Testis (tissue), 2 donors: ENCODE results near the gene PKHD1.

ENCODE experiments used
- POLR2A ChIP-seq: fragments of 450-650 bp; IDR thresholded peaks from one replicate; pipeline ENCODE4 v1.6.1; 2017; ENCODE audit warnings: antibody characterized with exemption, mild to moderate bottlenecking, moderate library complexity
- TF ChIP-seq, protein P1 (sequence below), 3 experiments: fragments of 450-650 bp in 2 of 3; fragments of 200-600 bp in 1 of 3; sonication (generic) in 1 of 3; IDR thresholded peaks; one replicate each; pipeline ENCODE4 v1.5.1; 2016 to 2019; ENCODE audit warnings: antibody characterized with exemption in 3 of 3, mild to moderate bottlenecking in 2 of 3, moderate library complexity in 1 of 3

DNA sequence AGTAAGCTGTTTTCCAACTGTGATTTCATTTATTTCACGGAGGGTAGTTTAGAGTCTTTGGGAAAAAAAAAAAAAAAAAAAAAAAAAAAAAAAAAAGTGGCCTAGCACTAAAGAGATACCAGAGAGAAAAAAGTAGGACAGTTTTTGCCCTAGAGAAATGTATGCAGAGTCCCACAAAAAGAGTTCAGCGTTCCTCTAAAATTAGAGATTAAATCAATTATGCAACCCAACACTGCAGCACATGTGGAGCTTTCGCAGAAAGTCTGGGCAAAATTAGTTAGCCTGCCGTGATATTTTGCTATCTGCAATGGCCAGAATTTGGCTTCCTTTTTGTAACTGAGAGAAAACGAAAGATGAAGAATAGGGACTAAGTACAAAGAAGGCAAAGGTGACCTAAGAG is 309.8 kb downstream of the PKHD1 start:
- TF ChIP-seq, protein P1, sequence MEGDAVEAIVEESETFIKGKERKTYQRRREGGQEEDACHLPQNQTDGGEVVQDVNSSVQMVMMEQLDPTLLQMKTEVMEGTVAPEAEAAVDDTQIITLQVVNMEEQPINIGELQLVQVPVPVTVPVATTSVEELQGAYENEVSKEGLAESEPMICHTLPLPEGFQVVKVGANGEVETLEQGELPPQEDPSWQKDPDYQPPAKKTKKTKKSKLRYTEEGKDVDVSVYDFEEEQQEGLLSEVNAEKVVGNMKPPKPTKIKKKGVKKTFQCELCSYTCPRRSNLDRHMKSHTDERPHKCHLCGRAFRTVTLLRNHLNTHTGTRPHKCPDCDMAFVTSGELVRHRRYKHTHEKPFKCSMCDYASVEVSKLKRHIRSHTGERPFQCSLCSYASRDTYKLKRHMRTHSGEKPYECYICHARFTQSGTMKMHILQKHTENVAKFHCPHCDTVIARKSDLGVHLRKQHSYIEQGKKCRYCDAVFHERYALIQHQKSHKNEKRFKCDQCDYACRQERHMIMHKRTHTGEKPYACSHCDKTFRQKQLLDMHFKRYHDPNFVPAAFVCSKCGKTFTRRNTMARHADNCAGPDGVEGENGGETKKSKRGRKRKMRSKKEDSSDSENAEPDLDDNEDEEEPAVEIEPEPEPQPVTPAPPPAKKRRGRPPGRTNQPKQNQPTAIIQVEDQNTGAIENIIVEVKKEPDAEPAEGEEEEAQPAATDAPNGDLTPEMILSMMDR (IDR thresholded peaks at IDR 0.05) = no peak
- TF ChIP-seq POLR2A = no peak
